BJ (cell line): ENCODE data around the gene CELA2A. TPM values are rescaled to one million over a fixed set of nuclear protein-coding genes. Genes with fewer than 3 reads are reported as not detected.

Experiments used
- CTCF ChIA-PET: fragments of 350-600 bp; formaldehyde crosslinking; extraction: SDS; loops from one replicate; lab custom pipeline; 2021; ENCODE audit warnings: antibody characterized with exemption, inconsistent platforms; lab: Yijun Ruan, JAX
- POLR2A ChIA-PET: fragments of 300-600 bp; sonication (Branson Sonifier 250); formaldehyde crosslinking; extraction: SDS; loops from one replicate; lab custom pipeline; 2021; ENCODE audit warnings: antibody characterized with exemption; lab: Charles Lee
- DNase-seq: peaks from one replicate; pipeline ENCODE4 v3.0.0-alpha.2; 2011; ENCODE audit warnings: low read depth
- H3K27me3 ChIP-seq: 2 replicates; pipeline ENCODE4 v1.6.0; 2011; ENCODE audit warnings: low read length; ENCODE audit not compliant: control insufficient read depth, insufficient read depth
- H3K36me3 ChIP-seq: 2 replicates; pipeline ENCODE4 v1.5.1; 2011; ENCODE audit warnings: low read length; ENCODE audit not compliant: control insufficient read depth, insufficient read depth
- H3K4me3 ChIP-seq: 2 replicates; pipeline ENCODE4 v1.5.1; 2011; ENCODE audit warnings: low read depth, mild to moderate bottlenecking, control low read depth, low read length
- polyA plus RNA-seq: library from polyadenylated mRNA; depleted of rRNA; stranded (reverse); fragments of >200 nt; gene quantifications from 2 replicates; pipeline ENCODE4 v1.2.3, GENCODE V29; 2011
- TF ChIP-seq, protein P1 (sequence below): IDR thresholded peaks from 2 replicates; pipeline ENCODE4 v1.5.1; 2011; ENCODE audit warnings: low read depth, mild to moderate bottlenecking, control low read depth, inconsistent platforms, low read length, moderate library complexity; ENCODE audit not compliant: insufficient read depth

Gene CELA2A
- polyA plus RNA-seq, 1 experiment = not detected

DNA sequence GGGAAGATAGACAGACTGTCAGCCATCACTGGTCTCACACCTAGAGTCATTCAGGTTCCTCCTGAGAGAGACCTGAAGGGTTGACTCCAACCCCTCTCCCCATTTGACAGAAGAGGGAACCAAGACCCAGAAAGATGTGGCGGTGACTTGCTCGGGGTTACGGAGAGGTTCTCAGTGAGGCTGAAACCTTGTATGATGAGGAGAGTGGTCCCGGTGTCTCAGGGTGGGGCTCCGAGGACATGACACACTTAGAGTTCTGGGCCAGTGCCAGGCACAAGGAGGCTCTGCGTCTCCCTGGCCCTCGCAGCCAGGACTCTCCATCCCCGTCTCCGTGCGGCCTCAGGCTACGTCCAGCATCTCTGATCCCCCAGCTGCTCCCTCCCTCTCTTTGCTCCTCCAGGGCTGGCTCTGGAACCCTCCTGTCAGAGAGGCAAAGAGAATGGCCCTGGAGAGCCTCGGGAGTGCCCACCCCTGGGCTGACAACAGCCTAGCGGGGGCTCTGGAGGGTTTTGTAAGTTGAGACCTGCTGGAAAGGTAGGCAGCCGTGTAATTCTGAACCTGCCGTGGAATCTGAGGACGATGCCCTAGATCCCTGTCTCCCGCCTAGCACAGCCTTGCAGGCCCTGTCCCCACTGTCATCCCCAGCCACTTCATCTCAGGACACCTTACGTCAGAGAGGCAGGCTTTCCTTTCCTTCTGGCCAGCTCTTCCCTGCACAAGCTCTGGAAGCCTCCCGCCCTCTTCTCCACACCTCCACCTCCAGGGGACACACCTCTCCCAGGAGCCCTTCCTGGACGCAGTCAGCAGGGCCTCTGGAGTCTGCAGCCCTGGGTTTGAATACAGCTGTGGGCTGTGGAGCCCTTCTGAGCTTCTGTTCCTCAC is 42.7 kb upstream of the CELA2A start:
- Histone ChIP-seq H3K4me3 (no peak overlapping the region), H3K27me3 (no peaks in the 10 kb centered on the region), H3K36me3 (no peaks in the 10 kb centered on the region; the same call in 1 of the 2 replicates)
- DNase-seq = no peak
- ChIA-PET POLR2A (no interaction called here), CTCF (interaction anchor here (1.0 to 2.0 kb wide), 3 partner anchors 17 to 90 kb away, joined by 3 to 5 read pairs (median 3); no protein-coding TSS in a partner anchor)
- TF ChIP-seq, protein P1, sequence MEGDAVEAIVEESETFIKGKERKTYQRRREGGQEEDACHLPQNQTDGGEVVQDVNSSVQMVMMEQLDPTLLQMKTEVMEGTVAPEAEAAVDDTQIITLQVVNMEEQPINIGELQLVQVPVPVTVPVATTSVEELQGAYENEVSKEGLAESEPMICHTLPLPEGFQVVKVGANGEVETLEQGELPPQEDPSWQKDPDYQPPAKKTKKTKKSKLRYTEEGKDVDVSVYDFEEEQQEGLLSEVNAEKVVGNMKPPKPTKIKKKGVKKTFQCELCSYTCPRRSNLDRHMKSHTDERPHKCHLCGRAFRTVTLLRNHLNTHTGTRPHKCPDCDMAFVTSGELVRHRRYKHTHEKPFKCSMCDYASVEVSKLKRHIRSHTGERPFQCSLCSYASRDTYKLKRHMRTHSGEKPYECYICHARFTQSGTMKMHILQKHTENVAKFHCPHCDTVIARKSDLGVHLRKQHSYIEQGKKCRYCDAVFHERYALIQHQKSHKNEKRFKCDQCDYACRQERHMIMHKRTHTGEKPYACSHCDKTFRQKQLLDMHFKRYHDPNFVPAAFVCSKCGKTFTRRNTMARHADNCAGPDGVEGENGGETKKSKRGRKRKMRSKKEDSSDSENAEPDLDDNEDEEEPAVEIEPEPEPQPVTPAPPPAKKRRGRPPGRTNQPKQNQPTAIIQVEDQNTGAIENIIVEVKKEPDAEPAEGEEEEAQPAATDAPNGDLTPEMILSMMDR = no peak

- TF ChIP-seq, protein P1 = no peak
- Histone ChIP-seq H3K4me3 (no peak overlapping the region), H3K27me3 (no peaks in the 10 kb centered on the region), H3K36me3 (no peaks in the 10 kb centered on the region; the same call in 1 of the 2 replicates)
- DNase-seq = no peak
- CTCF ChIA-PET = interaction anchor here (1.0 to 2.0 kb wide), 4 partner anchors 16 to 91 kb away, joined by 3 to 5 read pairs (median 4); no protein-coding TSS in a partner anchor
- POLR2A ChIA-PET = no interaction called here
Measured at GRCh38 chr1:15414445-15414983, 42.0 kb upstream of the CELA2A start.

GRCh38 chr1:15417059-15417934 is 39.2 kb upstream of the CELA2A start:
- H3K27me3 ChIP-seq = no peaks in the 10 kb centered on the region
- POLR2A ChIA-PET = interaction anchor here (0.7 kb wide), 1 partner anchor 22 kb away, joined by 4 read pairs; no protein-coding TSS in a partner anchor
- DNase-seq = no peak
- no peaks in the 10 kb centered on the region; the same call in none of the 2 replicates for H3K36me3 ChIP-seq
- TF ChIP-seq, protein P1 = no peak
- CTCF ChIA-PET = interaction anchor here (1.2 to 1.7 kb wide), 4 partner anchors 13 to 94 kb away, joined by 3 to 7 read pairs (median 4); no protein-coding TSS in a partner anchor
- no peak overlapping the region for H3K4me3 ChIP-seq

GRCh38 chr1:15418806-15419515 is 37.6 kb upstream of the CELA2A start:
- POLR2A ChIA-PET = no interaction called here

More at GRCh38 chr1:15418806-15419515, 37.6 kb upstream of the CELA2A start:
- CTCF ChIA-PET = interaction anchor here (1.7 to 4.9 kb wide), 3 partner anchors 12 to 96 kb away, joined by 5 to 36 read pairs (median 8); no protein-coding TSS in a partner anchor
- H3K36me3 ChIP-seq = no peaks in the 10 kb centered on the region; the same call in 1 of the 2 replicates
- no peak for DNase-seq
- H3K27me3 ChIP-seq = no peaks in the 10 kb centered on the region
- H3K4me3 ChIP-seq = no peak overlapping the region
- TF ChIP-seq, protein P1 = no peak
